GM19452 (cell line): ENCODE measurements around the gene RIC3.

Experiments used
- ATAC-seq: cut with Tn5 transposase; IDR thresholded peaks from one replicate; pipeline ENCODE4 v1.9.1; 2021; ENCODE audit not compliant: unreplicated experiment

The RIC3 gene

GRCh38 chr11:8168485-8169257, at the start of gene RIC3:
Gene RIC3, minus strand, starts transcription at chr11:8169025. Its CDS starts 36 bp downstream, at chr11:8168989.
- no peak for ATAC-seq

GRCh38 chr11:8218409-8218808, 49.6 kb upstream of the RIC3 start:
- no peak for ATAC-seq

GRCh38 chr11:8217926-8218325, 49.1 kb upstream of the RIC3 start:
- ATAC-seq: no peak

GRCh38 chr11:8217136-8217535, 48.3 kb upstream of the RIC3 start:
- no peak for ATAC-seq

GRCh38 chr11:8213376-8213775, 44.6 kb upstream of the RIC3 start:
- no peak for ATAC-seq

- no peak for ATAC-seq
These were observed 40.5 kb upstream of the RIC3 start for GRCh38 chr11:8209208-8209807.

GRCh38 chr11:8207080-8208000, 38.5 kb upstream of the RIC3 start:
- ATAC-seq: no peak

- no peak for ATAC-seq
These were observed 37.6 kb upstream of the RIC3 start for GRCh38 chr11:8206251-8207079.

GRCh38 chr11:8205566-8205965, 36.7 kb upstream of the RIC3 start:
- ATAC-seq: no peak

- ATAC-seq: no peak
These were observed 35.8 kb upstream of the RIC3 start for GRCh38 chr11:8204596-8204995.

GRCh38 chr11:8204025-8204424, 35.2 kb upstream of the RIC3 start:
- no peak for ATAC-seq

- no peak for ATAC-seq
These were observed 34.5 kb upstream of the RIC3 start for GRCh38 chr11:8203414-8203715.

- ATAC-seq: no peak
These were observed 33.9 kb upstream of the RIC3 start for GRCh38 chr11:8202516-8203413.

GRCh38 chr11:8201644-8202365, 33.0 kb upstream of the RIC3 start:
- peak; percentile 91 for ATAC-seq

- no peak for ATAC-seq
These were observed 30.9 kb upstream of the RIC3 start for GRCh38 chr11:8199676-8200075.

- no peak for ATAC-seq
These were observed 27.9 kb upstream of the RIC3 start for GRCh38 chr11:8196749-8197148.

- ATAC-seq: no peak
These were observed 26.1 kb upstream of the RIC3 start for GRCh38 chr11:8194956-8195355.

GRCh38 chr11:8192896-8193209, 24.0 kb upstream of the RIC3 start:
- no peak for ATAC-seq
